ENCODE results near the gene UPK3BL2. TPM values are rescaled to one million over a fixed set of nuclear protein-coding genes. Genes with fewer than 3 reads are reported as not detected.
"Not testable (repeated sequence)": the region's sequence is repeated elsewhere in the genome, so short reads cannot be mapped to it uniquely, and the experiment has no call there.

The UPK3BL2 gene
- total RNA-seq, 1 experiment from 2014 or later = 17.4 TPM

DNA sequence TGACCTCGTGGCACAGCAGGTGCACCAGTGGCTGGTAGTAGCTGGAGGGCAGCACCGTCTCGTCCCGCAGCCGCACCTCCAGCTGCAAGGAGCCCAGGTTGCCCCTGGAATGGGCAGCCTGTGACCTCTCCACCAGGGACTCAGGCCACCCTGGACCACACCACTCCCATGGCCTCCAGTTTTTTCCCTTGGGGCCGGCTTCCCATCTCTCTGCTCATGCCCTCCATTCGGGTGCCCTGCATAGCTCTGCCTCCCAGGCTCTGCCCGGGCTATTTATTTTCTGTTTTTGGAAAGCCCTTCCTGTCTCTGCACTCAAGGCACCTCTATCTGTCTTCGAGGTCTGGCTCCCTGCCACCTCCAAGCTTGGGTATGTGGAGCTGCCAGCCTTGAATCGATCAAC, 46.6 kb downstream of the UPK3BL2 start:
- H3K9me3 Mint-ChIP-seq (ENCODE audit: low read depth, unreplicated experiment); H3K36me3 Mint-ChIP-seq (ENCODE audit: insufficient read depth, unreplicated experiment); H3K4me3 Mint-ChIP-seq (ENCODE audit: low read depth, unreplicated experiment); CTCF ChIA-PET; intact Hi-C loops (cut with micrococcal nuclease; ENCODE audit: unreplicated experiment); DNase-seq; H3K27me3 Mint-ChIP-seq (ENCODE audit: unreplicated experiment); BruUV-seq (replicated peaks); H3K27ac Mint-ChIP-seq (ENCODE audit: unreplicated experiment); H3K4me1 Mint-ChIP-seq (ENCODE audit: low read depth, unreplicated experiment): not testable (repeated sequence)

DNA sequence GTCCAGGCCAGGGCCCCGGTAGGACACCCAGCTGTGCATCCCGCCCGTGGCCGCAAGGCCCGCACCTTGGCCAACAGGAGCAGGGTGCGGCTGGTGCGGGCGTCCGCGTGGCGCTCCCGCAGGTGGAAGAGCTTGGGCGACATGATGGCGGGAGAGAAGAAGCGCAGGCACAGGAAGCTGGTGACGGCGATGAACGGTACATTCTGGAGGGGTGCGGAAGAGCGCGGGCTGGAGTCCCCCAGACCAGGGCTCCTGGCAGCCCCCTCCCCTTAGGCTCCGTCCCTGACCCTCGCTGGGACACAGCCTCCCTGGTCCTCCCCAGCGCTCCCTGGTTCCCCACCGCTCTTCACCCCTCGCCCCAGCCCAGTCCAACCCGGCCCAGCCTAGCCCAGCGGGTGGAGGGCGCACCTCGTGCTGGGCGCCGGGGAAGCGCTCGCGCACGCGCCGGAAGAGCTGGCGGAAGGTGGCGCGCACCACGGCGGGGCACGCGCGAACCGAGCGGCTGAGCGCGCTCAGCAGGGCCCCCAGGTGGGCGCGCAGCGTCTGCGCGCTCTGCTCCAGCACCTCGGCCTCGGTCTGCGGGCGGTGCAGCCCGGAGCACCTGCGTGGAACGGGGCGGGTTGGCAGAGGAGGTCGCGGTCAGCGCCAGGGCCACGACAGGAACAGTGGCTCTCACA, 48.9 kb downstream of the UPK3BL2 start:
- H3K27me3 Mint-ChIP-seq (ENCODE audit: unreplicated experiment); BruUV-seq (replicated peaks); H3K9me3 Mint-ChIP-seq (ENCODE audit: low read depth, unreplicated experiment); CTCF ChIA-PET; H3K36me3 Mint-ChIP-seq (ENCODE audit: insufficient read depth, unreplicated experiment); intact Hi-C loops (cut with micrococcal nuclease; ENCODE audit: unreplicated experiment); H3K4me3 Mint-ChIP-seq (ENCODE audit: low read depth, unreplicated experiment); DNase-seq; H3K27ac Mint-ChIP-seq (ENCODE audit: unreplicated experiment); H3K4me1 Mint-ChIP-seq (ENCODE audit: low read depth, unreplicated experiment): not testable (repeated sequence)

DNA sequence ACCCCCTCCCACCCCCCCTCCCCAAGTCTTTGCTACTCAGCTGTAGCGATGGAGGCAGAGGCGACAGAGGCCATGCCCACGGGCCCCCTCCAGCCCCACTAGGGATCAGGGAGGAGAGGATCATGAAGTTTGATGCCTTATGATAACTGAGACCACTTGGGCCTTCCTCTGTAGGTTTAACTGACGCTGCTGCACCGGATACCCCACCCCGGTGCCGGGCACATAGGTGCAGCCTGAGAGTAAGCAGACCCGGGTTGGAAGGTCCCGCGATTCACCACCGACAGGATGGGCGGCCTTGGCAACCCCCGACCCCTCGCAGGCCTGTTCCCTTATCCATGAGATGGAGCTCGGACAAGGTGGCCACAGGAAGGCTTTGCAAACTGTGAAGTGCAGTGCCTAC, 49.5 kb downstream of the UPK3BL2 start:
- intact Hi-C loops (cut with micrococcal nuclease; ENCODE audit: unreplicated experiment); H3K27me3 Mint-ChIP-seq (ENCODE audit: unreplicated experiment); H3K9me3 Mint-ChIP-seq (ENCODE audit: low read depth, unreplicated experiment); H3K27ac Mint-ChIP-seq (ENCODE audit: unreplicated experiment); H3K4me3 Mint-ChIP-seq (ENCODE audit: low read depth, unreplicated experiment); BruUV-seq (replicated peaks); H3K4me1 Mint-ChIP-seq (ENCODE audit: low read depth, unreplicated experiment); DNase-seq; H3K36me3 Mint-ChIP-seq (ENCODE audit: insufficient read depth, unreplicated experiment); CTCF ChIA-PET: not testable (repeated sequence)

DNA sequence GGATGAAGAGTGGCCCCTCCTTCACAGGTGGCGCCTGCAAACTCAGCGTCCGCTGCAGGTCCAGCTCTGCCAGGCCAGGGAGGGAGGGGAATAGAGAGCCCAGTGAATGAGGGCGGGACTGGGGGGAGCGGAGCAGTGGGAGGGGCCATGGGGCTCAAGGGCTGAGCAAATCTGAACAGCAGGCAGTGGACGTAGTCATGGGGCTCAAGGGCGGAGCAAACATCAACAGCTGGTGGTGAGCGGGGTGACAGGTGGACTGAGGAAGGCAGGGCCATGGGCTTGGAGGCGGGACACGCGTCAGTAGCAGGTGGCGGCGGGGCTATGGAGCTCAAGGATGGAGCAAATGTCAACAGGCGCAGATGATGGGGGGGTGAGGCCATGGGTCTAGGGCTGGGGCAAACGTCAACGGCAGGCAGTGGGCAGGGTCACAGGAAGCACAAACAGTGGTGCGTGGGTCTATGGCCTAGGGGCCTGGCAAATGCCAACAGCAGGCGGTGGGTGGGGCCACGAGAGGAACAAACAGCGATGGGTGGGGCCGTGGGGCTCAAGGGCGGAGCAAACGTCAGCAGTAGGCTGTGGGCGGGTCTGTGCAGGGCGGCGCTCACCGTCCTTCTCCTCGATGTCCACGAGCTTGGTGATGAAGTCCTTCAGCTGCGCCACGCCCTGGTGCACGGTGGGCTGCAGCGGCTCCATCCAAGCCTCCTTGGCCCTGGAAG, 50.1 kb downstream of the UPK3BL2 start:
- H3K4me1 Mint-ChIP-seq (ENCODE audit: low read depth, unreplicated experiment); H3K27me3 Mint-ChIP-seq (ENCODE audit: unreplicated experiment); intact Hi-C loops (cut with micrococcal nuclease; ENCODE audit: unreplicated experiment); CTCF ChIA-PET; H3K4me3 Mint-ChIP-seq (ENCODE audit: low read depth, unreplicated experiment); DNase-seq; H3K27ac Mint-ChIP-seq (ENCODE audit: unreplicated experiment); H3K36me3 Mint-ChIP-seq (ENCODE audit: insufficient read depth, unreplicated experiment); H3K9me3 Mint-ChIP-seq (ENCODE audit: low read depth, unreplicated experiment); BruUV-seq (replicated peaks): not testable (repeated sequence)

DNA sequence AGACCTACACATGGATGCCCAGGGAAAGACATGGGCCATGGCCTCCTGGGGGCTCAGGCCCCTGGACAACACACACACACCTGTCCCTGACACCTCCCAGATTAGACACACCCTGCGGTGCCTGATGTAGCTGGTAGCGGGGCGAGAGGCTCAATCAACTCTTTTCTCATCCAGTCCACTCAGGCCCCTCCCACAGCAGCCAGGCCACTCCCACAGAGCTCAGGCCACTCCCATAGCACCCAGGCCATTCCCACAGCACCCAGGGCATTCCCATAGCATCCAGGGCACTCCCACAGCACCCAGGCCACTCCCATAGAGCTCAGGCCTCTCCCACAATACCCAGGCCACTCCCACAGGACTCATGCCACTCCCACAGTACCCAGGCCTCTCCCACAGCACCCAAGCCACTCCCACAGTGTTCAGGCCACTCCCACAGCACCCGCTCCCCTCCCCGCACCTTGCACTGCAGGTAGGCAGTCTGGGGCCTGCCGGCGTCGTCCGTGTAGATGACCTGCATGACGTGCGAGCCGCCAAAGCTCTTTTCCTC, 52.9 kb downstream of the UPK3BL2 start:
- H3K4me3 Mint-ChIP-seq (ENCODE audit: low read depth, unreplicated experiment); CTCF ChIA-PET; BruUV-seq (replicated peaks); H3K4me1 Mint-ChIP-seq (ENCODE audit: low read depth, unreplicated experiment); H3K36me3 Mint-ChIP-seq (ENCODE audit: insufficient read depth, unreplicated experiment); H3K27me3 Mint-ChIP-seq (ENCODE audit: unreplicated experiment); H3K9me3 Mint-ChIP-seq (ENCODE audit: low read depth, unreplicated experiment); H3K27ac Mint-ChIP-seq (ENCODE audit: unreplicated experiment); intact Hi-C loops (cut with micrococcal nuclease; ENCODE audit: unreplicated experiment): not testable (repeated sequence)
- peak; percentile 46 for DNase-seq

Other genes with a start within 250 kb of the UPK3BL2 start
- gene SPDYE6, start 187.3 kb downstream of the UPK3BL2 start, total RNA-seq (2022) = not detected in 2 replicates
- 19.4 and 20.2 TPM in 2 replicates for gene PRKRIP1, start 147.3 kb downstream of the UPK3BL2 start, total RNA-seq (2022)
- gene ORAI2, start 110.1 kb downstream of the UPK3BL2 start, total RNA-seq (2022) = 11.3 and 11.4 TPM in 2 replicates
- gene ALKBH4, start 78.8 kb downstream of the UPK3BL2 start, total RNA-seq (2022) = 5.4 and 6.5 TPM in 2 replicates
- 17.6 and 18.0 TPM in 2 replicates for gene LRWD1, start 78.7 kb downstream of the UPK3BL2 start, total RNA-seq (2022)
- gene POLR2J, start 64.8 kb downstream of the UPK3BL2 start, total RNA-seq (2022) = 29.4 and 30.6 TPM in 2 replicates
- gene RASA4B, start 25.9 kb downstream of the UPK3BL2 start, total RNA-seq (2022) = 0.69 and 0.76 TPM in 2 replicates
- not detected in 2 replicates for gene SPDYE2, start 7.5 kb upstream of the UPK3BL2 start, total RNA-seq (2022)
- gene POLR2J3, start 28.9 kb upstream of the UPK3BL2 start, total RNA-seq (2022) = 48.3 and 56.6 TPM in 2 replicates
- 8.6 and 10.7 TPM in 2 replicates for gene RASA4, start 73.1 kb upstream of the UPK3BL2 start, total RNA-seq (2022)
- gene UPK3BL1, start 99.1 kb upstream of the UPK3BL2 start, total RNA-seq (2022) = 22.0 and 22.5 TPM in 2 replicates
- gene SPDYE2B, start 106.6 kb upstream of the UPK3BL2 start, total RNA-seq (2022) = not detected in 2 replicates
- 13.9 and 16.6 TPM in 2 replicates for gene POLR2J2, start 128.0 kb upstream of the UPK3BL2 start, total RNA-seq (2022)
- 9.1 and 9.9 TPM in 2 replicates for gene FAM185A, start 205.3 kb upstream of the UPK3BL2 start, total RNA-seq (2022)

Measured in Calu3 (cell line).